ENCODE measurements around the gene CFAP20.
"Not testable (repeated sequence)": the region's sequence is repeated elsewhere in the genome, so short reads cannot be mapped to it uniquely, and the experiment has no call there.

The CFAP20 gene

GRCh38 chr16:58084635-58085034 is 44.5 kb downstream of the CFAP20 start:
- Histone ChIP-seq H3K36me3 (ENCODE audit: control insufficient read depth, insufficient read depth, low read length) (no peaks in the 10 kb centered on the region), H3K27ac (ENCODE audit: low read depth, low read length) (no peak overlapping the region), H3K4me1 (ENCODE audit: control insufficient read depth, insufficient read depth, low read length) (0 out of 2 replicates have a peak, but pooled peaks cover 3% of the 10 kb centered on the region), H3K9ac (ENCODE audit: low read length) (no peak overlapping the region), H3K27me3 (ENCODE audit: control insufficient read depth, insufficient read depth, low read length) (no peaks in the 10 kb centered on the region), H3K4me3 (ENCODE audit: low read depth, low read length) (no peak overlapping the region), H3K9me3 (ENCODE audit: control insufficient read depth, insufficient read depth, low read depth, low read length) (no peaks in the 10 kb centered on the region)

- Histone ChIP-seq H3K4me1 (ENCODE audit: control insufficient read depth, insufficient read depth, low read length) (0 out of 2 replicates have a peak, but pooled peaks cover 3% of the 10 kb centered on the region), H3K9ac (ENCODE audit: low read length) (no peak overlapping the region), H3K27ac (ENCODE audit: low read depth, low read length) (no peak overlapping the region), H3K4me3 (ENCODE audit: low read depth, low read length) (no peak overlapping the region), H3K27me3 (ENCODE audit: control insufficient read depth, insufficient read depth, low read length) (no peaks in the 10 kb centered on the region), H3K36me3 (ENCODE audit: control insufficient read depth, insufficient read depth, low read length) (no peaks in the 10 kb centered on the region), H3K9me3 (ENCODE audit: control insufficient read depth, insufficient read depth, low read depth, low read length) (no peaks in the 10 kb centered on the region)
Measured at GRCh38 chr16:58082381-58082780, 46.8 kb downstream of the CFAP20 start.

DNA sequence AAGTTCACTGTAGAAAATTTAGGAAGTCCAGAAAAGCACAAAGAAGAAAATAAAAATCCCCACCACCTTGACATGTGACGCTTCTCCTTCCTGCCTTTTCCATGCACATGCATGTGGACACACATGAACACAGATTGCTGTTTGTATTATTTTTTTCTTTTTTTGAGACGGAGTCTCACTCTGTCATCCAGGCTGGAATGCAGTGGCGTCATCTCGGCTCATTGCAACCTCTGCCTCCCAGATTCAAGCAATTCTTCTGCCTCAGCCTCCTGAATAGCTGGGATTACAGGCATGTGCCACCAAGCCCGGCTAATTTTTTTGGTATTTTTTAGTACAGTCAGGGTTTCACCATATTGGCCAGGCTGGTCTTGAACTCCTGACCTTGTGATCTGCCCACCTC is 48.5 kb downstream of the CFAP20 start:
- not testable (repeated sequence) for H3K36me3 ChIP-seq (ENCODE audit: control insufficient read depth, insufficient read depth, low read length); H3K27me3 ChIP-seq (ENCODE audit: control insufficient read depth, insufficient read depth, low read length); H3K27ac ChIP-seq (ENCODE audit: low read depth, low read length); H3K4me3 ChIP-seq (ENCODE audit: low read depth, low read length); H3K9me3 ChIP-seq (ENCODE audit: control insufficient read depth, insufficient read depth, low read depth, low read length); H3K9ac ChIP-seq (ENCODE audit: low read length); H3K4me1 ChIP-seq (ENCODE audit: control insufficient read depth, insufficient read depth, low read length)

GRCh38 chr16:58077796-58078195 is 51.4 kb downstream of the CFAP20 start:
- H3K27ac ChIP-seq (ENCODE audit: low read depth, low read length) = no peak overlapping the region

DNA sequence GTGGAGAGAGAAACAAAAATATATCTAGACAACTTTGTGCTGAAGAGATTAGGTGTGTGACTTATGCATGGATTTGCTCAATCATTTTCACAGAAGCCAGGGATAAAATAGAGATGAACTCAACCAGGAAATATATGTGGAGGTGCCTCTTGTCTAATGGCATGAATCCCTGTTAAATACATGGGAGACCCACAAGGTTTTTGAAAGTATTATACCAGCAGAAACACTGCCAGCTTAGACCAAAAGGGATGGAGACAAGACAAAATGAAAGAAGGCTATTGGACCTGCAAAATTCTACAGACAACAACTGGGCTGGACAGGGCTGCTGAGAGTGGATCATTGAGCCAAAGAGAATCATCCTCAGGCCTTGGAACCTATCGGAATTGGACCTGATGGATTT is 52.7 kb downstream of the CFAP20 start:
- Histone ChIP-seq H3K27me3 (ENCODE audit: control insufficient read depth, insufficient read depth, low read length) (no peaks in the 10 kb centered on the region), H3K9me3 (ENCODE audit: control insufficient read depth, insufficient read depth, low read depth, low read length) (peaks cover 5% of the 10 kb centered on the region), H3K9ac (ENCODE audit: low read length) (no peak overlapping the region), H3K27ac (ENCODE audit: low read depth, low read length) (no peak overlapping the region), H3K4me1 (ENCODE audit: control insufficient read depth, insufficient read depth, low read length) (no peaks in the 10 kb centered on the region), H3K36me3 (ENCODE audit: control insufficient read depth, insufficient read depth, low read length) (no peaks in the 10 kb centered on the region), H3K4me3 (ENCODE audit: low read depth, low read length) (no peak overlapping the region)

More at GRCh38 chr16:58077796-58078195, 51.4 kb downstream of the CFAP20 start:
- no peak overlapping the region for H3K4me3 ChIP-seq (ENCODE audit: low read depth, low read length)
- H3K36me3 ChIP-seq (ENCODE audit: control insufficient read depth, insufficient read depth, low read length) = no peaks in the 10 kb centered on the region
- H3K9ac ChIP-seq (ENCODE audit: low read length) = no peak overlapping the region
- H3K9me3 ChIP-seq (ENCODE audit: control insufficient read depth, insufficient read depth, low read depth, low read length) = peaks cover 5% of the 10 kb centered on the region
- H3K4me1 ChIP-seq (ENCODE audit: control insufficient read depth, insufficient read depth, low read length) = no peaks in the 10 kb centered on the region
- no peaks in the 10 kb centered on the region for H3K27me3 ChIP-seq (ENCODE audit: control insufficient read depth, insufficient read depth, low read length)

- Histone ChIP-seq H3K9ac (ENCODE audit: low read length) (no peak overlapping the region), H3K4me3 (ENCODE audit: low read depth, low read length) (no peak overlapping the region), H3K4me1 (ENCODE audit: control insufficient read depth, insufficient read depth, low read length) (no peaks in the 10 kb centered on the region), H3K9me3 (ENCODE audit: control insufficient read depth, insufficient read depth, low read depth, low read length) (peaks cover 5% of the 10 kb centered on the region), H3K36me3 (ENCODE audit: control insufficient read depth, insufficient read depth, low read length) (no peaks in the 10 kb centered on the region), H3K27me3 (ENCODE audit: control insufficient read depth, insufficient read depth, low read length) (no peaks in the 10 kb centered on the region), H3K27ac (ENCODE audit: low read depth, low read length) (no peak overlapping the region)
Measured at GRCh38 chr16:58074657-58075056, 54.5 kb downstream of the CFAP20 start.

DNA sequence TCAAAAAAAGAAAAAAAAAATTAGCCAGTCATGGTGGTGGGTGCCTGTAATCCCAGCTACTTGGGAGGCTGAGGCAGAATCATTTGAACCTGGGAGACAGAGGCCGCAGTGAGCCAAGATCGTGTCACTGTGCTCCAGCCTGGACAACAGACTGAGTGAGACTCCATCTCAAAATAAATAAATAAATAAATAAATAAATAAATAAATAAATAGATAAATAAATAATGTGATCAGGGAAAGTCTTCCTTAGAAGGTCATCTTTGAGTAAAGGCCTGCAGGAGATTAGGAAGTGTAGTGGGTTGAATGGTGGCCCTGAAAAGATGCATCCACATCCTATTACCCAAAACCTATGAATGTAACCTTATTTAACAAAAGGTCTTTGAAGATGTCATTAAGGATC is 56.1 kb downstream of the CFAP20 start:
- not testable (repeated sequence) for H3K9me3 ChIP-seq (ENCODE audit: control insufficient read depth, insufficient read depth, low read depth, low read length); H3K4me3 ChIP-seq (ENCODE audit: low read depth, low read length); H3K9ac ChIP-seq (ENCODE audit: low read length); H3K27me3 ChIP-seq (ENCODE audit: control insufficient read depth, insufficient read depth, low read length); H3K4me1 ChIP-seq (ENCODE audit: control insufficient read depth, insufficient read depth, low read length); H3K27ac ChIP-seq (ENCODE audit: low read depth, low read length); H3K36me3 ChIP-seq (ENCODE audit: control insufficient read depth, insufficient read depth, low read length)

DNA sequence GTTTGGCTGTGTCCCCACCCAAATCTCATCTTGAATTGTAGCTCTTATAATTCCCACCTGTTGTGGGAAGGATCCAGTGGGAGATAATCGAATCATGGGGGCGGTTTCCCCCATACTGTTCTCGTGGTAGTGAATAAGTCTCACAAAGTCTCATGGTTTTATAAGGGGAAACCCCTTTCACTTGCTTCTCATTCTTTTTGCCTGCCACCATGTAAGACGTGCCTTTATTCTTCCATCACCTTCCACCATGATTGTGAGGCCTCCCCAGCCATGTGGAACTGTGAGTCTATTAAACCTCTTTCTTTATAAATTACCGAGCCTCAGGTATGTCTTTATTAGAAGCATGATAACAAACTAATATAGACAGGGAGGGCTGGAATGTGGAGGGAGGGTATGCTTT is 57.0 kb downstream of the CFAP20 start:
- not testable (repeated sequence) for H3K4me1 ChIP-seq (ENCODE audit: control insufficient read depth, insufficient read depth, low read length); H3K4me3 ChIP-seq (ENCODE audit: low read depth, low read length); H3K36me3 ChIP-seq (ENCODE audit: control insufficient read depth, insufficient read depth, low read length); H3K27me3 ChIP-seq (ENCODE audit: control insufficient read depth, insufficient read depth, low read length); H3K9me3 ChIP-seq (ENCODE audit: control insufficient read depth, insufficient read depth, low read depth, low read length); H3K9ac ChIP-seq (ENCODE audit: low read length); H3K27ac ChIP-seq (ENCODE audit: low read depth, low read length)

- Histone ChIP-seq H3K27ac (ENCODE audit: low read depth, low read length) (no peak overlapping the region), H3K4me1 (ENCODE audit: control insufficient read depth, insufficient read depth, low read length) (no peaks in the 10 kb centered on the region)
Measured at GRCh38 chr16:58070585-58070984, 58.6 kb downstream of the CFAP20 start.

More at GRCh38 chr16:58070585-58070984, 58.6 kb downstream of the CFAP20 start:
- H3K27me3 ChIP-seq (ENCODE audit: control insufficient read depth, insufficient read depth, low read length) = no peaks in the 10 kb centered on the region
- H3K9me3 ChIP-seq (ENCODE audit: control insufficient read depth, insufficient read depth, low read depth, low read length) = no peaks in the 10 kb centered on the region
- no peak overlapping the region for H3K9ac ChIP-seq (ENCODE audit: low read length)
- no peaks in the 10 kb centered on the region for H3K36me3 ChIP-seq (ENCODE audit: control insufficient read depth, insufficient read depth, low read length)
- no peak overlapping the region for H3K4me3 ChIP-seq (ENCODE audit: low read depth, low read length)
